ENCODE measurements around the gene SHROOM3.

Gene SHROOM3

GRCh38 chr4:76799718-76800117 lies 364.7 kb downstream of the SHROOM3 start:
- H3K4me3 ChIP-seq (ENCODE audit: low read depth, low read length) = no peak overlapping the region
- no peak for TF ChIP-seq CTCF (IDR thresholded peaks at IDR 0.05; ENCODE audit: insufficient read depth, low read length, missing control alignments)
- DNase-seq (ENCODE audit: low read depth, low spot score) = no peak
- ChIA-PET CTCF (interaction anchor here (0.6 kb wide), 1 partner anchor 10 kb away, joined by 4 read pairs; no protein-coding TSS in a partner anchor), POLR2A (interaction anchor here (1.2 kb wide), 1 partner anchor 10 kb away, joined by 3 read pairs; no protein-coding TSS in a partner anchor)

- TF ChIP-seq CTCF (IDR thresholded peaks at IDR 0.05; ENCODE audit: insufficient read depth, low read length, missing control alignments) = no peak
- CTCF ChIA-PET = no interaction called here
- H3K4me3 ChIP-seq (ENCODE audit: low read depth, low read length) = no peak overlapping the region
- no peak for DNase-seq (ENCODE audit: low read depth, low spot score)
- POLR2A ChIA-PET = no interaction called here
Measured at GRCh38 chr4:76800902-76801301, 365.9 kb downstream of the SHROOM3 start.

GRCh38 chr4:76801621-76802235 lies 366.7 kb downstream of the SHROOM3 start:
- POLR2A ChIA-PET = no interaction called here
- H3K4me3 ChIP-seq (ENCODE audit: low read depth, low read length) = peak overlapping the region; percentile 7; the same call in 1 of the 2 replicates
- DNase-seq (ENCODE audit: low read depth, low spot score) = no peak
- TF ChIP-seq CTCF (IDR thresholded peaks at IDR 0.05; ENCODE audit: insufficient read depth, low read length, missing control alignments) = no peak
- CTCF ChIA-PET = interaction anchor here (0.7 to 1.1 kb wide), 2 partner anchors 18 to 192 kb away, joined by 3 read pairs; no protein-coding TSS in a partner anchor

- no peak for DNase-seq (ENCODE audit: low read depth, low spot score)
- ChIA-PET POLR2A (no interaction called here), CTCF (interaction anchor here (0.7 to 1.3 kb wide), 4 partner anchors 11 to 401 kb away, joined by 3 to 4 read pairs (median 3); no protein-coding TSS in a partner anchor)
- no peak overlapping the region for H3K4me3 ChIP-seq (ENCODE audit: low read depth, low read length)
- peak; percentile 21 for TF ChIP-seq CTCF (IDR thresholded peaks at IDR 0.05; ENCODE audit: insufficient read depth, low read length, missing control alignments)
Measured at GRCh38 chr4:76802236-76803021, 367.4 kb downstream of the SHROOM3 start.

- ChIA-PET CTCF (interaction anchor here (1.3 kb wide), 1 partner anchor 400 kb away, joined by 4 read pairs; no protein-coding TSS in a partner anchor), POLR2A (interaction anchor here (0.6 to 1.0 kb wide), 3 partner anchors 50 to 144 kb away, joined by 3 read pairs; no protein-coding TSS in a partner anchor)
- DNase-seq (ENCODE audit: low read depth, low spot score) = no peak
- H3K4me3 ChIP-seq (ENCODE audit: low read depth, low read length) = no peak overlapping the region
- no peak for TF ChIP-seq CTCF (IDR thresholded peaks at IDR 0.05; ENCODE audit: insufficient read depth, low read length, missing control alignments)
Measured at GRCh38 chr4:76803522-76803921, 368.5 kb downstream of the SHROOM3 start.

GRCh38 chr4:76804096-76804495 lies 369.1 kb downstream of the SHROOM3 start:
- H3K4me3 ChIP-seq (ENCODE audit: low read depth, low read length) = no peak overlapping the region
- ChIA-PET POLR2A (interaction anchor here (0.6 to 1.0 kb wide), 3 partner anchors 50 to 144 kb away, joined by 3 read pairs; no protein-coding TSS in a partner anchor), CTCF (no interaction called here)
- no peak for DNase-seq (ENCODE audit: low read depth, low spot score)
- TF ChIP-seq CTCF (IDR thresholded peaks at IDR 0.05; ENCODE audit: insufficient read depth, low read length, missing control alignments) = no peak
